ENCODE measurements around the gene FBXW11.
"Not testable (repeated sequence)": the region's sequence is repeated elsewhere in the genome, so short reads cannot be mapped to it uniquely, and the experiment has no call there.

Gene FBXW11

GRCh38 chr5:171981847-171982246, 24.6 kb downstream of the FBXW11 start:
- no peak for DNase-seq (ENCODE audit: low spot score)

GRCh38 chr5:171980792-171981191, 25.6 kb downstream of the FBXW11 start:
- no peak for DNase-seq (ENCODE audit: low spot score)

- no peak for DNase-seq (ENCODE audit: low spot score)
These were observed 26.8 kb downstream of the FBXW11 start for GRCh38 chr5:171979606-171980005.

DNA sequence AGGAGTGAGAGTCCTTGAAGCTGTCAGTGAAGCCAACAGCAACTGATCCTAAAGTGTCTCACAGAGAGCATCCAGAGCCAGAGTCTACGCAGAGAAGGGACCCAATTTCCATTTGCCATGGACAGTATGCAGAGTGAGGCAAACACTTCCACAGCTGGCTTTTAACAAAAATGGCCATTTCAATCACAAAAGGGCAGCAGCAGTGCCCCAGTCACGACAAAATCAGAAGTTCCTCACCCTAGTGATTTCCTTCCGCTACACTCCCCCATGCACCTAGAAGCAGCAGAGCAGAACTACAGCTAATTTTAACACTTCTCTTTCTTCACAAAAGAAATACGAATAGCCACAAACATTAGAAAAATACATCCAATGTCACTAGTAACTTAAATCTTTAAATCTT, 27.9 kb downstream of the FBXW11 start:
- DNase-seq (ENCODE audit: low spot score) = no peak

DNA sequence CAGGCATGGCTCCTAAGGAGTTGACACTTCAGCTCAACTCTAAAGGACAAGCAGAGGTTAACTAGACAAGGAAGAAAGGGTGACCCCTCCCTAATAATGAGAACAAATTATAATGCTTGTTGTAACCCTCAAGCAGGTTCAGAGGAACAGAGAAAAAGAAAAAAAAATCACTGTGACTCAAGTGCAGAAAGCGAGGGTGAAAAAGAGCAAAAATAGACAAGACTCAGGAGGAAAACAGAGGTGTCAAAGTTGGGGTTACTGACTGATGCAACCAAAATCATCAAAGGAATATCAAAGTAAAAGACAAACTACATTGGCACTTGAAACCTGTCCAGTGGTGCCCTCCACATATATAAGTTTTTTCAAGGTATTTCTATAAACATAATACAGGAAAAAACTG, 28.4 kb downstream of the FBXW11 start:
- no peak for DNase-seq (ENCODE audit: low spot score)

DNA sequence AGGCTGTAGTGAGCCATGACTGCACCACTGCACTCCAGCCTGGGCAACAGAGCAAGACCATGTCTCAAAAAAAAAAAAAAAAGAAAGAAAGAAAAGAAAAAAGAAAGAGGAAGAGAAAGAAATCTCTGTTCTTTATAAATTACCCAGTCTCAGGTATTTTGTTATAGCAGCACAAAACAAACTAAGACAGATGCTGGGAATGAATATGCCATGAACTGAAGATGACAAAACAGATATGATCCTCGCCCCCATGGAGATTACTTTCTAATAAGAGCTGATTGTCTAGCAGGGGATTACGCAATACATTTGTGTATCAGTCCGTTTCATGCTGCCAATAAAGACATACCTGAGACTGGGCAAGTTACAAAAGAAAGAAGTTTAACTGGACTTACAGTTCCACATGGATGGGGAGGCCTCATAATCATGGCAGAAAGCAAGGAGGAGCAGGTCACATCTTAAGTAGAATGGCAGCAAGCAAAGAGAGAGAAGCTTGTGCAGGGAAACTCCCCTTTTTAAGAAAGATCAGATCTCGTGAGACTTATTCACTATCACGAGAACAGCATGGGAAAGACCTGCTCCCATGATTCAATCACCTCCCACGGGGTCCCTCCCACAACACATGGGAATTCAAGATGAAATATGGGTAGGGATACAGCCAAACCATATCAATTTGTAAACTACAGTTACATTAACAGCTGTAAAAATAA, 29.0 kb downstream of the FBXW11 start:
- not testable (repeated sequence) for DNase-seq (ENCODE audit: low spot score)

DNA sequence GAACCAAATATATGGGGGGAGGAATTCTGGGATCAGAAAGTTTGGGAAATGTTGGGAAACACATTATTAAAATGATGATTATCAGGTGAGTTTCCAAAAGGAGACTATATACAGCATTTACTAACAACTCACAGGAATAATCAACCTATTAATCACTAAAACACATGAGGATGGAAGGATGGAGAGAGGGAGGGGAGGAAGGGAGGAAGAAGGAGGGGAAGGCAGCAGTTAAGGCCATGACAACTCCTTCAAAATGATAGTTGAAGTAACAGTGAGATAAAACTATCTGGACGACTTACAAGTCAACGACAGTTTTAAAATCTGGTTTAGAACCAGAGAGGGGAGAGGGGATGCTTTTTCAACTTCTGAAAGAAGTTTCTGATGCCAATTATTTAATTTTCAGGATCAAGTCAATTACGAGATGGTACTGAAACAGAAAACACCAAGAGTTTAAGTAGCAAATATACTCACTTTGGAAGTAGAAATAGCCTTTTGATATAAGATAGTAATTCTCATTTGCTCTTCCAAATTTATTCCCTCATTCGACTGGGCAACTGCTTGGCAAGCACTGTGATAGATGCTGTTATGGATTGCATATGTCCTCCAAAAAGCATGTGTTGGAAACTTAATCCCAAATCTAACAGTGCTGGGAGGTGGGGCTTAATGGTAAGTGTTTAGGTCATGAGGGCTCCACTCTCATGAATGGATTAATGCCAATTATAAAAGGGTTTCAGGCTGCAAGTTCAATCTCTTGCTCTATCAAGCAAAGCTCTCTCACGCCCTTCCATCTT, 30.4 kb downstream of the FBXW11 start:
- no peak for DNase-seq (ENCODE audit: low spot score)

- DNase-seq (ENCODE audit: low spot score) = no peak
These were observed 31.1 kb downstream of the FBXW11 start for GRCh38 chr5:171975262-171975876.

- DNase-seq (ENCODE audit: low spot score) = no peak
These were observed 35.6 kb downstream of the FBXW11 start for GRCh38 chr5:171970826-171971225.

DNA sequence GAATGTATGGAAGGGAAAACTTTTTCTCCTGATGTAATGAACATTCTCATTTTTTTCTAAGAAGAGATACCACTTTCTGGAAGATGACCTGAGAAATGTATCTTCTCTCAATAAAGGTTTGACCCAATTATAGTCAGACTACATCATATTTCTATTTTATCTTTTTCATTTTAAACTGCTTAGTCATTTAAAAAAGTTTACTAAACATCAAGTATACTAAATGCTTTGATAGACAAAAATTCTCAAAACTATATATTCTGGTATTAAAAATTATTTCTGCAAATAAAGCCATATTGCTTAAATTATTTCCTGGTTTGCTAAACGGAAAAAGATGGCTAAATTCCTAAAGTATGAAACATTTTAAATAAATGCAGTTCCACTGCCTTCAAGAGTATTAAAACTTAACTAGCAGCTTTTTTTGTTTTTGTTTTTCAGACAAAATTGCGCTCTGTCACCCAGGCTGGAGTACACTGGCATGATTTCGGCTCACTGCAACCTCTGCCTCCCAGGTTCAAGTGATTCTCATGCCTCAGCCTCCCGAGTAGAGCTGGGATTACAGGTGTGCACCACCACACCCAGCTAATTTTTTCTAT, 37.1 kb downstream of the FBXW11 start:
- DNase-seq (ENCODE audit: low spot score) = no peak

- no peak for DNase-seq (ENCODE audit: low spot score)
These were observed 37.9 kb downstream of the FBXW11 start for GRCh38 chr5:171968531-171968930.

GRCh38 chr5:171966964-171967363, 39.5 kb downstream of the FBXW11 start:
- DNase-seq (ENCODE audit: low spot score) = no peak

DNA sequence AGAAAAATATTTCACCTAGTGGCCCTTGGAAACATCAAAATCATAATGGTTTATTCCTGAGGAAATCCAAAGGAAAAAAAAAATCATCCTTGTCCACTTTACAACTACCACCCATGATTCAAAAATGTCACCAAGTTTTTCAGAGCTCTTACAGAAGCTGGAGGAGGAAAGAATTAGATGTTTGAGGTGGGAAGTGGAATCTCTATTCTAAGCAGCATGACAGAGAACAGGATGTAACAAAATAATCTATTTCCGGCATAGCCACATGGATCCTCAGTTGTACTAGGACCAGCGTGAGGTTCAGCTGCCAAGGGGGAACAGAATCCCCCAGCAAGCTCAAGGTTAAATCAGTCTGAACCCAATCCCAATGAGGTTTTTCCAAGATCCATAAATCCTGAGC, 40.2 kb downstream of the FBXW11 start:
- DNase-seq (ENCODE audit: low spot score) = no peak

GRCh38 chr5:171965745-171966144, 40.7 kb downstream of the FBXW11 start:
- no peak for DNase-seq (ENCODE audit: low spot score)

- no peak for DNase-seq (ENCODE audit: low spot score)
These were observed 43.0 kb downstream of the FBXW11 start for GRCh38 chr5:171963416-171963815.

DNA sequence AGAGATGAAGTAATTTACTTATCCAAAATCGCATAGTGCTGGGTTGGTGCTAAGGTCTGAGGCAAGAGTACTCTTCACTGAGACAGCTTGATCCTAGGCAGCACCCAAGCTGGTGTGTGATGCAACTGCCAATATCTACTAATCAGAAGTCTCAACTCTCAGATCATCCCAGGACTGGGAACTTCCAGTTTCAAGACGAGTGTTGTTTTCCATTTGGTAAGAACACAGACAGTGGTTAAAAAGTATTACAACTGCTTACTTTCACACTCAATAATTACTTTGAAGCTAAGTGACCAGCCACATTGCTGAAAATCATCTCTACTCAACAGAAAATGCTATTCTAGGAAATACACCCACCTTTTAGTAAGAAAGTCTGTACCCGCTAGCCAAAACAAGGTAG, 45.3 kb downstream of the FBXW11 start:
- peak; percentile 39 for DNase-seq (ENCODE audit: low spot score)

DNA sequence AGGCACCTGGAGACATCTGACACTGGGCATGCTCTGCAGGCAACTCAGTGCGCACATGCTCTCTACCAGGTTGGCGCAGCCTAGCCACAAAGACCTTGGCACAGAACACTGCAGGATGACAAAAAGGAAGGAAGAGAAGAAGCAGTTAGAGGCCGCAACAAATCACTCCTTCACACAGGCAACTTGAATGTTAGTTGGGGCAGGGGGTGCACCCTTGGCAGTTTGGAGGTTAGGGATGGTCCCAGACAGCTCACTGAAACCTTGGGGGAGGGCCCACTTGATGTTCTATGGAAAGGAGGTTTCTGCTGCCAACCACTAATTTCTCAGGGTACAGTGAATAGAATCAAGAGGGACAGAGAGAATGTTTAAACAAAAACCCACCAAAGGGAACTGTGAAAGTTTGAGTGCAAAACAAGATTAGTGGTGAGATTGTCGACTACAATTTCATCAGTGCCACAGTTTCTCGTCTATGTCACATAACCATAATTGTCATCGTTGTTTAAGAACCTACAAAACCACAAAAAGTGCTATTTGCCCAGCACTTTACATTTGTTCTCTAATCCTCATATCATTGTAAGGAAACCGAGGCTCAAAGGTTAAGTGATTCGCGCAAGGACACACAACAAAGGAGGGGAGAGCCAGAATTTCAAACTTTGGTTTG, 48.7 kb downstream of the FBXW11 start:
- peak; percentile 25 for DNase-seq (ENCODE audit: low spot score)

DNA sequence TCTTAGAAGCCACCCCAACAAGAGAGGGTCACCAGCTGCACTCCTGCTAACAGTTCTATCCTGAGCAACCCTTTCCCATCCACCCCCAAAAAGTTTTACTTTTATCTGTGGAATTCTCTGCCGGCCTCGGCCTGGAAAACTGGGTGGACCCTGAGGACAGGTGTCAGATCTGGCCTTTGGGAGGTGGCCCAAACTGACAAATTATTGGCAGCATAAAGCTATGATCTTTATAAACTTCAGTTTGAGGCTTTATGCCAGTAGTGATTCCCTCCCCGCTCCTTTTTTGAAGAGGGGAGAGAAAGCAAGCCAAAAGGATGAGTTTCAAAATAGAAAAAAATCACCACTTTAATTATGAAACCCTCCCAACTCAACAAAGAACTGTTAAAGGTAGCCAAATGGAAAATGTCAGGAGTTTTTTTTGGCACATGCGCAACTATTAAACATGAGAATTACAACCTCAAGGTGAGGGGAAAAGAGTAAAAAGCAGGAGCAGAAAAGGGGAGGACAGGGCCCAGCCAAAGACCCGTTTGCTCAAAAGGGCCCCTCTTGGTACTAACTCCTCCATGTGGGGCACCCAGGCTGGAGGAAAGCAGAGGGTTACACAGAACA, 49.4 kb downstream of the FBXW11 start:
- no peak for DNase-seq (ENCODE audit: low spot score)

- no peak for DNase-seq (ENCODE audit: low spot score)
These were observed 50.1 kb downstream of the FBXW11 start for GRCh38 chr5:171956314-171956713.

- DNase-seq (ENCODE audit: low spot score) = no peak
These were observed 50.7 kb downstream of the FBXW11 start for GRCh38 chr5:171955761-171956160.

- DNase-seq (ENCODE audit: low spot score) = no peak
These were observed 51.7 kb downstream of the FBXW11 start for GRCh38 chr5:171954721-171955120.
